MM.1S (cell line): ENCODE measurements around the gene GNAI3.

Experiments used
- DNase-seq: peaks from one replicate; pipeline ENCODE4 v3.0.0-alpha.2; 2015
- H2AFZ ChIP-seq: fragments of 300-600 bp; sonication (generic); 2 replicates; pipeline ENCODE4 v1.6.0; 2016; ENCODE audit warnings: antibody characterized with exemption, low read length
- H3F3A ChIP-seq: fragments of 300-600 bp; sonication (generic); 2 replicates; pipeline ENCODE4 v1.6.1; 2016; ENCODE audit warnings: mild to moderate bottlenecking, antibody characterized with exemption, low read length, moderate library complexity, mixed read lengths; ENCODE audit not compliant: insufficient read depth
- H3K27ac ChIP-seq: fragments of 300-600 bp; sonication (generic); 2 replicates; pipeline ENCODE4 v1.5.1; 2016; ENCODE audit warnings: mild to moderate bottlenecking, low read length
- H3K27me3 ChIP-seq: fragments of 300-600 bp; sonication (generic); replicated peaks from 2 replicates; pipeline ENCODE4 v1.6.0; 2016; ENCODE audit warnings: low read length; ENCODE audit not compliant: insufficient read depth
- H3K36me3 ChIP-seq: fragments of 300-600 bp; sonication (generic); replicated peaks from 2 replicates; pipeline ENCODE4 v1.6.1; 2016; ENCODE audit warnings: mild to moderate bottlenecking, low read length, mixed read lengths; ENCODE audit not compliant: insufficient read depth
- H3K4me1 ChIP-seq: fragments of 300-600 bp; sonication (generic); 2 replicates; pipeline ENCODE4 v1.6.1; 2016; ENCODE audit warnings: low read length, mixed read lengths
- H3K4me2 ChIP-seq: fragments of 300-600 bp; sonication (generic); 2 replicates; pipeline ENCODE4 v1.6.0; 2016; ENCODE audit warnings: low read depth, low read length
- H3K4me3 ChIP-seq: fragments of 300-600 bp; sonication (generic); 2 replicates; pipeline ENCODE4 v1.5.1; 2016; ENCODE audit warnings: low read length, mixed read lengths
- H3K79me2 ChIP-seq: fragments of 300-600 bp; sonication (generic); 2 replicates; pipeline ENCODE4 v1.6.1; 2016; ENCODE audit warnings: mixed run types, low read length, mixed read lengths
- H3K9ac ChIP-seq: fragments of 300-600 bp; sonication (generic); 2 replicates; pipeline ENCODE4 v1.6.1; 2016; ENCODE audit warnings: low read length, mixed read lengths
- H3K9me2 ChIP-seq: fragments of 300-600 bp; sonication (generic); replicated peaks from 2 replicates; pipeline ENCODE4 v1.6.1; 2016; ENCODE audit warnings: mild to moderate bottlenecking, low read length, mixed read lengths; ENCODE audit not compliant: insufficient read depth
- H3K9me3 ChIP-seq: fragments of 300-600 bp; sonication (generic); replicated peaks from 2 replicates; pipeline ENCODE4 v1.6.1; 2016; ENCODE audit warnings: mild to moderate bottlenecking, low read length, mixed read lengths; ENCODE audit not compliant: insufficient read depth
- H4K20me1 ChIP-seq: fragments of 300-600 bp; sonication (generic); 2 replicates; pipeline ENCODE4 v1.6.1; 2016; ENCODE audit warnings: mild to moderate bottlenecking, low read length, moderate library complexity, mixed read lengths; ENCODE audit not compliant: insufficient read depth
- EZH2 ChIP-seq: fragments of 300-600 bp; sonication (generic); optimal IDR thresholded peaks from 2 replicates; pipeline ENCODE3; 2017; ENCODE audit warnings: low read depth, mild to moderate bottlenecking, antibody characterized with exemption, low read length, mixed read lengths
- EZH2phosphoT487 ChIP-seq: fragments of 300-600 bp; sonication (generic); IDR thresholded peaks from 2 replicates; pipeline ENCODE4 v1.6.1; 2018; ENCODE audit warnings: antibody characterized with exemption, low read length
- TF ChIP-seq, protein P1 (sequence below): fragments of 300-600 bp; sonication (generic); IDR thresholded peaks from 2 replicates; pipeline ENCODE4 v1.5.1; 2016; ENCODE audit warnings: antibody characterized with exemption, low read length, mixed read lengths

Gene GNAI3

DNA sequence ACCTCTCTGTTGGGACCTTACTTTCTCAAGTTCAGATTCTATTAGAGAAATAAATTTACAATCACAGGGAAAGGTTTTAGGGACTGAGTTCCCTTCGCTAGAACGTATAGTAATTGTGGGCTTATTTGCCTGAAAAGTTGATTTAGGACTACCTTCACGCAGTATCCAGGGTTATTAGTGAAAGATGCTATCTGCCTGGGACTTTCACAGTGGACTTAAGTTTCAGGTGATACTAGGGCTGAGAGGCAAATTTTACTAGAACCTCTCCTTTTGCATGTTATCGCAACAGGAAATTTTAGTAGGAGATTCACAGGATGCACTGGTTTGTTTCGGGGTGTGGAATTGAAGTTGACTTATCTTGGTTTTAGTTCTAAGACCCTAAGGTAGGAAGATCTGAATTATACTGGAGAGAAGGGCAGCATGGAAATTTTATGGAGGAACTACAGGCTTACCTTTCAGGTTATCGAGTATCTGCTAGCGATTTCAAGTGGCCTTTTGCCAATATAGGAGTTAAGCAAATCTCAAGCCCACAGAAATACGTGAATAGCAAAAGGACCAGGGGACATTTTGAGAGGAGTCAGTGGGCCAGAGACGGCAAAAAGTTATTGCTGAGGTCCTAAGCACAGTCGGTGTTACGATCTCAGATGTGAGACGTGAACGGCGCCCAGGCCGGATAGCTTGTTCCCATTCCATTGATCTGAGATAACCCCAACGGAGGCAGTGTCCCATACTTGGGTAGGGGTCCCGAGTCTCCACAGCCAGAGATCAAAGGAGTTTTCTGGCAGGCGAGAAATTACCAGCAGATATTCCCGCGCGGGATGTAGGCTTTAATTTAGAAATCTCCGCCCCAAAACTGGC is 723 bp upstream of the GNAI3 start:
- Histone ChIP-seq H3K36me3 (no peaks in the 10 kb centered on the region), H3K27ac (peak overlapping the region; percentile 90), H3K4me1 (peaks cover 6% of the 10 kb centered on the region; the same call in 1 of the 2 replicates), H3K27me3 (no peaks in the 10 kb centered on the region), H3K4me3 (peak overlapping the region; percentile 92), H3K9ac (peak overlapping the region; percentile 81), H3K9me3 (no peaks in the 10 kb centered on the region), H3K9me2 (no peaks in the 10 kb centered on the region), H3K79me2 (peaks cover 54% of the 10 kb centered on the region), H4K20me1 (no peaks in the 10 kb centered on the region), H3F3A (peaks cover 12% of the 10 kb centered on the region), H2AFZ (0 out of 2 replicates have a peak overlapping the region, but pooled peaks have one; percentile 63), H3K4me2 (peak overlapping the region; percentile 89)
- TF ChIP-seq, protein P1, sequence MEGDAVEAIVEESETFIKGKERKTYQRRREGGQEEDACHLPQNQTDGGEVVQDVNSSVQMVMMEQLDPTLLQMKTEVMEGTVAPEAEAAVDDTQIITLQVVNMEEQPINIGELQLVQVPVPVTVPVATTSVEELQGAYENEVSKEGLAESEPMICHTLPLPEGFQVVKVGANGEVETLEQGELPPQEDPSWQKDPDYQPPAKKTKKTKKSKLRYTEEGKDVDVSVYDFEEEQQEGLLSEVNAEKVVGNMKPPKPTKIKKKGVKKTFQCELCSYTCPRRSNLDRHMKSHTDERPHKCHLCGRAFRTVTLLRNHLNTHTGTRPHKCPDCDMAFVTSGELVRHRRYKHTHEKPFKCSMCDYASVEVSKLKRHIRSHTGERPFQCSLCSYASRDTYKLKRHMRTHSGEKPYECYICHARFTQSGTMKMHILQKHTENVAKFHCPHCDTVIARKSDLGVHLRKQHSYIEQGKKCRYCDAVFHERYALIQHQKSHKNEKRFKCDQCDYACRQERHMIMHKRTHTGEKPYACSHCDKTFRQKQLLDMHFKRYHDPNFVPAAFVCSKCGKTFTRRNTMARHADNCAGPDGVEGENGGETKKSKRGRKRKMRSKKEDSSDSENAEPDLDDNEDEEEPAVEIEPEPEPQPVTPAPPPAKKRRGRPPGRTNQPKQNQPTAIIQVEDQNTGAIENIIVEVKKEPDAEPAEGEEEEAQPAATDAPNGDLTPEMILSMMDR: no peak
- TF ChIP-seq EZH2phosphoT487: no peak
- TF ChIP-seq EZH2: no peak
- peak; percentile 10 for DNase-seq

DNA sequence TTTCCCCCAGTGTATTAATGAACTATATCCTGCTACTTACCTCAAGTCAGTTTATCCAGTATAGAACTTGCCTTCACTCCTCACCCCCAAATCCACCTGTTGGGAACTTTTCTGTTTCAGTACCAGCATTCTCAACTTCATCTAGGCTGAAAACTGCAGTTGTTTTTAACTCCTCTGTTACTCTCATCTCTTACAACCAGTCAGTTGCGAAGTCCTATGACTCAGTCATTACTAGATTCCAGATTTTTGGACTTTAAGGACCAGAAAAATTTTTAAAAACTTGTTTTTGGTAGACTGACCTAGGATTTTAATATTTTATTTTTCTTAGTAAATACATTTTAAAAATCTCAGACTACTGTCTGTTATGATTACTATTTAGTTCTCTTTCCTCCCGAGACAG is 8.1 kb downstream of the GNAI3 start:
- DNase-seq: no peak
- no peak for TF ChIP-seq EZH2phosphoT487
- TF ChIP-seq EZH2: no peak
- TF ChIP-seq, protein P1: no peak
- no peak overlapping the region for H3K27ac ChIP-seq
- H3K9me3 ChIP-seq: no peaks in the 10 kb centered on the region
- no peaks in the 10 kb centered on the region for H3K36me3 ChIP-seq
- H3K9ac ChIP-seq: no peak overlapping the region
- no peaks in the 10 kb centered on the region for H3K27me3 ChIP-seq
- H3F3A ChIP-seq: no peaks in the 10 kb centered on the region
- H3K4me3 ChIP-seq: no peak overlapping the region
- no peaks in the 10 kb centered on the region for H3K4me1 ChIP-seq
- no peak overlapping the region for H3K4me2 ChIP-seq
- H3K9me2 ChIP-seq: no peaks in the 10 kb centered on the region
- H2AFZ ChIP-seq: no peak overlapping the region
- H3K79me2 ChIP-seq: peaks cover 99% of the 10 kb centered on the region
- H4K20me1 ChIP-seq: no peaks in the 10 kb centered on the region

DNA sequence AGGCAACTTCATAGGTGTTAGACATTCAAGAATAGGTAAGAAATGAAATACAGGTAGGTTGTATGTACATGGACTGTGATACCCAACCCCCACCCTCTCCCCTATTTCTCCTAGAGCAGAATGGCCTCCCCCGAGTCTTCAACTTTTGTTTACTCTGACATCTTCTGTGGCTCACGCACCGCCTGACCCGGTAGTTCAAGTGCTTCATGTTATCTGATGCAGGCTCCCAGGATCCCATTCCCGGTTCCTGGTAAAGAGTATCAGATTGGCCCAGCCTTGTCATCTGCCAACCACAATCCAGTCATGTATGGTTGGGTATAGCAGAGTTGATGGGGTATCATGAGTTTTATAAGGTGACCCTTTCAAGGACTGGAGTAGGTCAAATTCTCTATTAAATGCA is 9.1 kb downstream of the GNAI3 start:
- Histone ChIP-seq H3K9me3 (no peaks in the 10 kb centered on the region), H4K20me1 (no peaks in the 10 kb centered on the region), H3K9me2 (no peaks in the 10 kb centered on the region), H3K27ac (no peak overlapping the region), H3K36me3 (no peaks in the 10 kb centered on the region), H2AFZ (no peak overlapping the region), H3K4me3 (no peak overlapping the region), H3K4me1 (no peaks in the 10 kb centered on the region), H3K79me2 (peaks cover 99% of the 10 kb centered on the region), H3F3A (no peaks in the 10 kb centered on the region), H3K9ac (no peak overlapping the region), H3K27me3 (no peaks in the 10 kb centered on the region), H3K4me2 (no peak overlapping the region)
- TF ChIP-seq EZH2phosphoT487: no peak
- TF ChIP-seq, protein P1: no peak
- no peak for TF ChIP-seq EZH2
- DNase-seq: no peak
